Retinal pigment epithelial cell (primary cell): ENCODE measurements around the gene FBXL20.
A peak's percentile ranks its signal among the peaks of the same experiment; 100 is the strongest.

Experiments
- DNase-seq: peaks from one replicate; pipeline ENCODE4 v3.0.0-alpha.2; 2010; ENCODE audit warnings: low read depth
- H3K4me3 ChIP-seq: 2 replicates; pipeline ENCODE4 v1.5.1; 2011; ENCODE audit warnings: mild to moderate bottlenecking, low read length, control low read depth, moderate library complexity
- CTCF ChIP-seq: conservative IDR thresholded peaks from 2 replicates; pipeline ENCODE4 v1.5.1; 2011; ENCODE audit warnings: low read depth, low read length, control low read depth, inconsistent platforms

FBXL20 gene

GRCh38 chr17:39402890-39403605, 1.6 kb upstream of the FBXL20 start:
- no peak overlapping the region for H3K4me3 ChIP-seq
- no peak for TF ChIP-seq CTCF
- no peak for DNase-seq

- peak; percentile 73 for DNase-seq
- TF ChIP-seq CTCF, result no peak
- peak overlapping the region; percentile 84 for H3K4me3 ChIP-seq
These were observed 941 bp upstream of the FBXL20 start for GRCh38 chr17:39402244-39402889.

DNA sequence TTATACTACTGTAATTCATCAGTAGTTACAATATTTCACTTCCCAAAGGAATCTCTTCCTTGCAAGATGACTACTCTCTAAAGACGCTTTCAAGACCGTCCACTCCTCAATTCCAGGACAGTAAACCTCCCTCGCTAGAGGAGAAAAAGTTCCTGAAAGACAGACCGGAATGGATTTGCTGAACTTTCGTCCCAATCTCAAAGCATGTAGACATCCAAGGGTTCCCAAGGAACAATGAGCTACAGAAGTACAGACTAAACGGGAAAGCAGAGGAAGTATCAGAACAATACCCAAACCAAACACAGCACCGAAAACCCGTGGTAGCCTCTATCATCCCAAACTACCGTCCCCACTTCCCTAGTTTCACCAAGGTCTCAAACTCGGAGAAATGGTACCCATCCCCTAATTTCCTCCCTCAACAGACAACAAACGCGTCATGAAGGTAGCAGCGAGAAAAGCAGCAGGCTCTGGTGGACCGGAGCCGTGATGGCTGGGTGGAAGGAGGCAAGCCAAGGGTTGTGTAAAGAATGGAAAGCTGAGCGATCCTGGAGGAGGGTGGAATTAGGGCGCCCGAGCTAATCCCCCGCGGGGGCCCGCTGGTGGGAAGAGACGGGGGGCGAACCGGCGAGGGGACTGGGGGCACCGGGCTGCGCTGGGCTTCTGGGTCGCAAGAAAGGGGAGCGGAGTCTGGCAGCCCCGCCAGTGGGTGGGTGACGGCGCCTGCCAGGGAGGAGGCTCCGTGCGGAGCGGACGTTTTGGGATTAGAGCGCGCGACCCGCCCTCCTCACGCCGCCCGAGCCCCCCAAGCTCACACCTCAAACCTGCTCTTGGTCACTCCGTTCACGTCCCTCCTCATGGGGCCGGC, 647 bp downstream of the FBXL20 start:
- H3K4me3 ChIP-seq, result peak overlapping the region; percentile 94
- no peak for TF ChIP-seq CTCF
- DNase-seq, result no peak

- no peak for TF ChIP-seq CTCF
- peak overlapping the region; percentile 94 for H3K4me3 ChIP-seq
- no peak for DNase-seq
These were observed 1.6 kb downstream of the FBXL20 start for GRCh38 chr17:39399791-39400190.

- no peak for DNase-seq
- H3K4me3 ChIP-seq, result no peak overlapping the region
- no peak for TF ChIP-seq CTCF
These were observed 7.7 kb downstream of the FBXL20 start for GRCh38 chr17:39393736-39394135.

DNA sequence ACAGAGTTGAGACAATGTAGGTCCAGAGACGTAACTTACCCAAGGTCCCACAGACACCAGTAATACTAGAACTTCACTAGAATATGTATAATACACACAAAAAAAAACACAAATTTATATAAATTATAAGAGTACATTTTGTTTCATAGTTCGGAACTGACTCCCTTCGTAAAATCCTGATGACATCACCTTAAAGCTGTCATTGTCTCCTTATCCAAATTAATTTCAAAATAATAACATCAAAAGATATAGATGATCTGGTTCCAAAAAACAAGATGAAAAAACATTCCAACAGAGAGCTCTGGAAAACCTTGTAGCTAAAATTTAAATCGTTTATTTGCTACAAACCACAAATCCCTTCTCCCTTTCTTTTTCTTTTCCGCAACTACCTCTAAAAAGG, 10.0 kb downstream of the FBXL20 start:
- no peak for DNase-seq
- no peak overlapping the region for H3K4me3 ChIP-seq
- TF ChIP-seq CTCF, result no peak
